GM10847 (cell line): ENCODE data around the gene MPND.

ENCODE experiments used
- POLR2A ChIP-seq: IDR thresholded peaks from 2 replicates; pipeline ENCODE4 v1.6.1; 2011; ENCODE audit not compliant: insufficient read length; ENCODE audit errors: extremely low read depth

Gene MPND

DNA sequence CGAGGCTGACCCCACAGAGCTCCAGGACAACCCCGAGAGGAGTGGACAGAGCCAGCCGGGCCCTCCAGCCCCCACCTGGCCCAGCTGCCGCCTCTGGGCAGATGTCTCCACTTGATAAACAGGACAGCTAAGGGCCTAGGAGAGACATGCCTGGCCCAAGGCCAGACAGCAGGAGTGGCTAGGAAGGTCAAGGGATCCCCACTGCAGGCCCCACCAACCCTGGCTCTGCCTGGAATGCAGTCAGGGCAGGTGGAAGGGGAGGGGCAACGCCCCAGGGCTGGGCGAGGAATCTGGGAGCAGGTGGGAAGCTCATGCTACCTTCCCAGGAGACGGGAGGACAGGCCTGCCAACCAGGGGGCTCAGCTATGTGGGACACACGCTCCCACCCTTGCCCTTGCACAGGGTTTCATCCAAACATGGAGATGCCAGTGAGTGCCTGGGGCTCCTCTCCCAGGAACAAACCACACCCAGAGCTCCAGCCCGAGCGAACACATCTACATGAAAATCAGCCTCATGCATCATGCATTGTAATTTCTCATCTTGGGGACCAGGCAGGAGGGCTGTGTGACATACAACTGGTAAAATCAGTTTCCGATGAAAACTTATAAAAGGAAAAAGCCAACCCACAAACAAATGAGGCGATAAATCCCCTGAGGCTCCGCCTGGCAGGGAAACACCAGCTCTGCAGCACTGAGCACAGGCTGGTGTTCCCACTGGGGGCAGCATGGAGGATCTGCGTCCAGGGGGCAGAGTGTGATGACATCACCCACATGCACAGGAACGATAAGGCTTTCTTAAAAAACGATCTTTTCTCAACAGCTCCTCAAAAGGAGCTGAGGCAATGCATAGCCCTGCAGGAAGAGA is 32.0 kb downstream of the MPND start:
- no peak for TF ChIP-seq POLR2A

DNA sequence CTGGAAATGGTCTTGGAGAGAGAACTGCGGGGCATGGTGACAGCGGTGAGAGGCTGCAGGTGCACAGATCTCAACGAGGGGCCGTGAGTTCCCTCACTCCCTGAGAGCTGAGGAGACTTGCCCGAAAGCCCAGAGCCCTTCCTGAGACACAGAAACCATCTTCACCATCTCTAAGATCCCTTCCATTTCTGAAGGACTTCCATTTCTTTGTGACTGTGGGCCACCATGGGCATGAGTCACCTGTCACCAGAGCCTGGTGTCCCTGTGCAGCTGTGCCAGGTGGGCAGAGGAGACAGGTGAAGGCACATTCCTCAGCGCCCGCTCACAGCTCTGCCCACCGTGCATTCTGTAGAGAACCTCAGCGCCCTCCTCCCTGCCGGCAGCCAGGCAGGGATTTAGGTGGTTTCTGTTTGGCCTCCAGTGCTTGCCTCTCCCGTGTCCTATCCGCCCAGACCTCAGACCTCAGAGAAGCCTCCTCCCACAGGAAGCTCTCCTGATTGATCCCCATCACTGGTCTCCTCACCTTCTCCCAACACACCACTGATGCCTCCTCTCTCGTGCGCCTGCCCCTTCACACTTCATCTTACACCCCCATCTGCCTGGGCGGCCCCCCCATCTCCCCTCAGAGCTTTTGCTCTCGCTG is 32.8 kb downstream of the MPND start:
- no peak for TF ChIP-seq POLR2A

DNA sequence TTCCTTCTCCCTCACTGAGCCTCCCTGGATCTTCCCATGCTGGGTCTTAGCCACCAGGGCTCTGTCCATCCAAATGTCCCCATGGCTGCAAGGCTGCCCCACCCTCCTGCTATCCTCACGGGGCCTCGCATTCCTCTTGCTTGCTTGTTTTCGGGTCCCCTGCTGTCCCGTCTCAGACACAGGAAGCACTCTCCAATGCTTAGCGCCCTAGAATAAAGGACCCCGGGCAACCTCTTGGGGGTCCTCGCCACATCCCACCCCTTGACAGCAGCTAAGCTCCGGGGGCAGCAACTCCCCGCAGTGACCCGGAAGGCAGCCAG is 33.3 kb downstream of the MPND start:
- TF ChIP-seq POLR2A, result no peak

DNA sequence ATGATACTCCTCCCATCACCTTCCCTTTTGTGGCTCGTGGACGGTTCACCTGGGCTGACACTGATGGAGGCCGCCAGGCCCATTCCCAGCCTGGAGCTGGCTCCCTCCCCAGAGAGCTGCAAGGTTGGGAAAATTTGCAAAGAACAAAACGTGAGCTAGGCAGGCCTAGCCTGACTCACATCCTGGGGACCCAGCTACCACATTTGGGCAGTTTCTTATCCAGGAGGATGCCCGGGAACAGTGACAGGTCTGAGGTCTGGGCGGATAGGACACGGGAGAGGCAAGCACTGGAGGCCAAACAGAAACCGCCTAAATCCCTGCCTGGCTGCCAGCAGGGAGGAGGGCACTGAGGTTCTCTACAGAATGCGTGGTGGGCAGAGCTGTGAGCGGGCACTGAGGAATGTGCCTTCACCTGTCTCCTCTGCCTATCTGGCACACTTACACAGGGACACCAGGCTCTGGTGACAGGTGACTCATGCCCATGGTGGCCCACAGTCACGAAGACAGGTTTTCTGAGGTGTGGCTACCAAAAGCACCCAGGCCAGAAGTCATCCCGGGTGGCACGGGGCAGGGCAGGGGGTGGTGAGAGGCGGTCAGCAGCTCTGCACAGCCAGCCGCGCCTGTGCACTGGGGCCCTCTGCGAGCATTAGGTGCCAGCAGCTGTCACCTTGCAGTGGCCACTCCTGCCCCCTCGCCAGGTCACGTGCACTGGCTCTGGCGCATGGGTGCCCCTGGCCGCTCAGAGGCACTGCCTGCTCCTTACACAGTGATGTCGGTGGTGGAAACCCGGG is 33.8 kb downstream of the MPND start:
- no peak for TF ChIP-seq POLR2A

DNA sequence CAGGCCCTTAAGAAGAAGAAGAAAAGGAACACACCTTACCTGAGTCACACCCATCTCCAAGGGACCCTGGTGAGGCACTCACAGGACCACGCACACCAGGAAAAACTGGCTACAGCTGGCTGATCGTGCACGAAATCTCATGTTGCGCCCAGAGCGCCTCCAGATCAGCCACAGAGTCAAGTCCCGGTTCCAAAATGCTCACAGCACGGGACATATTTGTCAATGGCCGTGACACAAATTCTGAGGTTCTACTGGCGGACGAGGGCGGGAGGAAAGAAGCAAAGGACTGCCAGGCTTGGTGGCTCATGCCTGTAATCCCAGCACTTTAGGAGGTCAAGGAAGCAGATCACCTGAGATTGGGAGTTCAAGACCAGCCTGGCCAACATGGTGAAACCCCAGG is 35.5 kb downstream of the MPND start:
- no peak for TF ChIP-seq POLR2A

DNA sequence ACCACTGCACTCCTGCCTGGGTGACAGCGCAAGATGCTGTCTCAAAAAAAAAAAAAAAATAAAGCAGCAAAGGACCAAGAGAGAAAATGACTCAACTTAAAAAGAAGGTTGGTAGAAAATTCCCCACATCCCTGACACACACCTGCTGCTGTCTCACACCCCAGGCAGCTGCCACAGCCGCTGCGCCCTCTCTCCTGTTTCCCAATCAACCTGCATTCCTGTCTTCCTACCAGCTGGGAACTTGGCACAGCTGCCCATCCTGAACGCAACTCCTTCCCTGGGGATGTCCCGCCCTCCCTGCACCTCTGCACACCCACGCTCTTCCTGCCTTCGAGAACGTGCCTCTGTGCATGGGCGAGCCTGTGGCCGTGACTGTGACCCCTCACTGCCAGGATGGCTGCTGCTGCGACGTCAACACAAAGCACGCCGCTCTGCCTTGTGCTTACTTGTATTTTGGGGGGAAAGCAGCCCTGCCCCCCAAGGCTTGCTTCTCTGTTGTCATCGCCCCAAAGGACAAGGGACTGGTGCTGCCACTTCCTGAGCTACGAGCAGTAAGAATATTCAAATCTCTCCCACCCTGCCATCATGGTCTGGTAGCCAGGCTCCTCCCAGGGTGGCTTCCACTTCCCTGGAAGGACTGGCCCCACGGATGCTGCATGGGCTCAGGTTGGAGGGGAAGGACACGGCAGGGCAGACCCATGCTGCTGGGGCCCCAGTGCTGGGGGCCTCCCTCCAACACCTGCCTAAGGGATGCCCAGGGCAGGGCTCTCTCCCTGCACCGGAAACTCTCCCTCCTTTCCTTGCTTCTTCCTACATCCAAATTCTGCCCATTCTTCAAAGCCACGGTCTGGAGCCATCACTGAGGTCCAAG is 36.3 kb downstream of the MPND start:
- TF ChIP-seq POLR2A, result no peak

DNA sequence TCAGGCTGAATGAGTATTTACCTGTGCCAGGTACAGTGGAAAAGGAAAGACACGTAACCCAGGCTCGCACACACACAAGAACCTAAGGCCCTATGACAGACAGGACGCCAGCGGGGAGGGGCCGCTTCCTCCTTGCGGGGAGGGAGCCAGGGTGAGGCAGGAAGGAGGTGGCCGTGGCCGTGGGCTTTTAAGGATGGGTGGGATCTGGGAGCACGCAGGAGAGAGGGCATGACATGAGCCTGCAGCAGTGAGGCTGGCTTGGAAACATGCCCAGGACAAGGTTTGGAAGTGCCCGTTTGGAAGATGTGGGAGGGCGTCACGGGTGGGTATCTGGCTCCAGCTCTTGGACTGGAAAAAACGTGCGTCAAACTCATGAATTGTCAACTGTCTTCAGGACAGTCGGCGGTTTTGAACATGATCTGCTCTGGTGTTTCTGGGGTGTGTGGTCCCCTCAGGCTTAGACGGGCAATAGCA is 36.9 kb downstream of the MPND start:
- no peak for TF ChIP-seq POLR2A

DNA sequence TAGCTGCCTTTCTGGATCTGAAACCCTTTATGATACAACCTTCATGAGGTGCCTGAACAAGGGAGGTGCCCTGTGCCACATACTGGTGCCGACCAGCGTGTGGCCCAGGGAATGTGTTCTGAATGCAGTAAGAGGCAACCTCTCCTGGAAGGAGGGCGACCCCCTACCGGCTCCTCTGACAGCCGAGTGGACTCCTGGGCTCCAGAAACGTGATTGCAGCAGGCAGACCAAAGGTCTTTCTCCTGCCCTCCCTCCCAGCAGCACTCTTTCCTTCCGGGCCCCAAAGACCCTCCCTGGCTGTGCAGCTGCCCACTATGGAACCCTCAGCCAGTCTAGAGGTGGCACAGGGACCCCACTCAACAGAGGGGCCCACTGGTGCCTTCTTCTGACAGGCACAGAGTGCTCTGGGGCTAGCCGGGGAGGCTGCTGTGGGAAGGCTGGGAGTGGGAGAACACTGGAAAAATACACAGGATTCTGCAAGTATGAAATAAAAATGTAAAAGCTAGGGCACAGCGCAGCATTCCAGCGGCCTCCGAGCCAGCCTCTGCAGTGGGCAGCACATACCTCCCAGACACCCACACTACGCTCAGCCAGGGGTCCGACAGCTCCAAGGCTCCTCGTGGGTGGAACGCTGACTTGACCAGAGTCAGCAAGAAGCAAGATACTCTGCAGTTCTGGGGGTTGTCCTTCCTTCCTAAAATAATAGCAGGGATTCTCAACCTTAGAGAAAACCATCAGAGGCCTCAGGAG is 42.1 kb downstream of the MPND start:
- no peak for TF ChIP-seq POLR2A

DNA sequence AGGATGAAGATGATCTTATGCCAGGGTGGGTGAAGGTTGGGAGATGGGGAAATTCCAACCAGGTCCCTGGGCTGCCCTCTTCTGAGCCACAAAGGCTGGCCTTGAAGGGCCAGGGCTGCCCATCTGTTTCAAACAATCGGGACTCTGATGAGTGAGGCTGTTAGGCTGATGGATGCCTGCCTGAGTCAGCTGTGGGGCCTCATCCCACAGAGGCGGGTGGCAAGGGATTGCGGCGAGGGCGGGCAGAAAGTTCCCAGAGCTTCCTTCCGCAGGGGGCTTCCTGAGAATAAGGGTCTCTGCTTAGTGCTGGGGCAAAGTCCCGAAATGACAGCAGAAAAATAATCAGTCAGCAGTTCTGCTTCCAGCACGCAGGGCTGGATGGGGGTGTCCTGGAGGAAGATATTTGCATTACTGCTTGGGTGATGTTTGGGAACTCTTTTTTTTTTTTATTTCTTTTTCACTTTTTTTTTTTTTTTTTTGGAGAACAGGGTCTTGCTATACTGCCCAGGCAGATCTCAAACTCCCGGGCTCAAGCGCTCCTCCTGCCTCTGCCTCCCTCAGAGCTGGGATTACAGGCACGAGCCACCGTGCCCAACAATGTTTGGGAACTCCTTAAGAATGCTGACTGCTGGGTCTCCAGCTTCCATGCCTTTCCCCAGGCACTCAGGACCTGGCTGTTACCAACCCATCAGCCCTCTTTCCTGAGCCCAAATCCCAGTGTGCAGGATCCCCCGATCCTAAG is 42.9 kb downstream of the MPND start:
- no peak for TF ChIP-seq POLR2A

DNA sequence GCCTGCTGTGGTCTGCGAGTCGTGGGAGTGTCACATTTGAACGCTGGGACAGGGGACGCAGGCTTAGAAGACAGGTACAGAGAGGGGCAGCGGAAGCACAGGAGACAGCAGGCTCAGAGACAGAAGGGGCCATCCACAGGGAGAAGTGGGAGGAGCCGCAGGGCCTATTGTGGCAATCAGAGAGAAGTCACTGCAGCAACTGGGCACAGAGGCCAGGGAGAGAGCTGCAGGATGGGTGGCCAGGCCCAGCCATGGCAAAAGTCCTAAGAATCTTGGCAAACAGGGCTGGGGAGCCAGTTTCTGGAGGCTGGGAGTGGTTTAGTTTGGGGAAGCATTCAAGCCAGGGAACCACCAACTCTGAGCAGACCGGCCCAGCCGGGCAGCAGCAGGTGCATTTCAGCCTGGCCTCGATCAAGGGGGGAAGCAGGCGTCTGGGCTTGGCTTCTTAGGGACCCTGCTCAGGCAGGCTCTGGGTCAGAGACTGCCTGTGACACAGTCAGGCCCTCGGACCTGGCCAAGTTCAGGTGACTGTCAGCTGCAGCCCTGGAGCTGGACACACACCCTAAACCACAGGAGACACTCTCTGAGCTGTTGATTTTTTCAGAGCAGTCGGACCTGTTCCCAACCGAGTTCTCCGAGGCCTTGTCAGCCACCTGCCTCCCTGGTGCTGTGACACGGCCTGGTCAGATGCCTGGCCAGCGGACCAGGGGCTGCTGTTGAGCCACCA is 45.1 kb downstream of the MPND start:
- no peak for TF ChIP-seq POLR2A

DNA sequence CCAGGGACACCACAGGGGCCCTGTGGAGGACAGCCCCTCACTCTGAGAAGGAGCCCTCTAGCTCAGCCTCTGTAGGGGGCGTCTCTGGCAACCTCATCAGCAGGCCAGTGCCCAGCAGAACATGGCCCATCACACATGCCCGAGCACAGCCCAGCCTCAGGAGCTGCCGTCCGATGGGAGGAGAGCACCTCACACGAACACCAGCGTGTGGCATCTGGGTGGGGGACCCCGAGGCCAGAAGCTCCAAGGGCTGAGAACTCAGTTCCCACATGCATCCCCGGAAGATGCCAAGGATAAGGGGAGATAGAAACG is 45.7 kb downstream of the MPND start:
- no peak for TF ChIP-seq POLR2A

DNA sequence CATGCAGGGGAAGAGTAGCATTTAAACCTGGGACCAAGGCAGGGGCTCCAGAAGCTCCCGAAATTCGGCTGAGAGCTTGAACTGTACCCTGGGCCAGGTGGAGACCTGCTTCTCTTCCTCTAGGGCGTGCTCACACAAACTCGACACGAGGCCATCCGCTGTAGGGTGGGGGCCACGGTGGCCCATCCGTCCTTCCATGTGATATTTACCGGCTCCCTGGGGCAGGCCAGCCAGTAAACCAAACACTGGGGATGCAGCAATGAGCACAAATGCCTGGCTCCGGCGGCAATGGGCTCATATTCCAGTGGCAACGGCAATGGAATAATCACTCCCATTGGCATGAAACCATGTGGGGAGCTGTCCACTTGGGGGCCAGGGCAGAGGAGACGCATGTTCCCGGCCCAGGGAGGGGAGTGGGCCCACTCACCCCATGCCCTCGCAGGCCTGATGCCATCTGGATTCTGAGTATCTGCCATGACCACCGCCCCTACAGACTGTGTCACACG is 46.2 kb downstream of the MPND start:
- no peak for TF ChIP-seq POLR2A

DNA sequence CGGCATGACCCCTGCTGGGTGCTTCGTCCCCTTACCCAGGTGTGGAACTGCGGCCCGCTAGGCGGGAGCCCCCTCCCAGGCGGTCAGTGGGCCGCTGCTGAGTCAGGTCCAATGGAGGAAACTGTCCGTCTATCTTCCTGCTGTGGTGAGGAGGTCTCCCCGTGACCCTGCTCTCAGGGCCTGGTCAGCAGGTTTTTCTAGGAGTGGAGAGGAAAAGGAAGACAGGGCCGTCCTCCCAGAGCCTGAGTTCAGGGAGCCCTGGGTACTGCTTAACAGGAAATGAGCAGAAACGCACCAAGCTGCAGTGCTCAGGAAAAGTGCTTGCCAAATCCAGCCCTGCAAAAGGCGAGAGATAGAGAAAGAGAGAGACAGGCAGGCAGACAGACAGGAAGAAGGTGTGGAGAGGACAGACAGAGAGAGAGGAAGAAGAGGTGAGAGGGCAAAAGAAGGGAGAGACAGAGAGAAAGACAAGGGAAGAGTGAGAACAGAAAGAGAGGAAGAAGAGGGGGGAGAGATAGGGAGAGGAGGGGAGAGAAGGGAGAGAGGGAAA is 46.7 kb downstream of the MPND start:
- TF ChIP-seq POLR2A, result no peak
